Parathyroid adenoma (tissue), 2 donors: Measurements from ENCODE around the gene GPC3.

ENCODE experiments used
- H2AFZ ChIP-seq: fragments of 300-600 bp; sonication (generic); one replicate; pipeline ENCODE4 v1.7.0; 2017; ENCODE audit warnings: antibody characterized with exemption, mild to moderate bottlenecking
- H3K27ac ChIP-seq: fragments of 300-600 bp; sonication (generic); one replicate; pipeline ENCODE4 v1.7.0; 2017
- H3K27me3 ChIP-seq: fragments of 300-600 bp; sonication (generic); one replicate; pipeline ENCODE4 v1.7.0; 2017; ENCODE audit warnings: low read length; ENCODE audit not compliant: control insufficient read depth, insufficient read depth
- H3K36me3 ChIP-seq: fragments of 300-600 bp; sonication (generic); one replicate; pipeline ENCODE4 v1.7.0; 2017; ENCODE audit warnings: low read length; ENCODE audit not compliant: control insufficient read depth, insufficient read depth
- H3K4me1 ChIP-seq: fragments of 300-600 bp; sonication (generic); one replicate; pipeline ENCODE4 v1.7.0; 2017; ENCODE audit warnings: control low read depth
- H3K4me2 ChIP-seq: fragments of 300-600 bp; sonication (generic); one replicate; pipeline ENCODE4 v1.7.0; 2017; ENCODE audit warnings: low read length
- H3K4me3 ChIP-seq: fragments of 300-600 bp; sonication (generic); one replicate; pipeline ENCODE4 v1.7.0; 2017; ENCODE audit warnings: low read depth, low read length
- H3K79me2 ChIP-seq: fragments of 300-600 bp; sonication (generic); one replicate; pipeline ENCODE4 v1.7.0; 2017; ENCODE audit warnings: control low read depth
- H3K9ac ChIP-seq: fragments of 300-600 bp; sonication (generic); one replicate; pipeline ENCODE4 v1.7.0; 2017; ENCODE audit warnings: mild to moderate bottlenecking
- H3K9me3 ChIP-seq: fragments of 300-600 bp; sonication (generic); one replicate; pipeline ENCODE4 v1.7.0; 2017; ENCODE audit warnings: low read length; ENCODE audit not compliant: control insufficient read depth
- TF ChIP-seq, protein P1 (sequence below): fragments of 300-600 bp; sonication (generic); IDR thresholded peaks from one replicate; pipeline ENCODE4 v1.7.0; 2017; ENCODE audit warnings: antibody characterized with exemption, mild to moderate bottlenecking
- donor health status: primary hyperparathyroidism.

GPC3 gene

DNA sequence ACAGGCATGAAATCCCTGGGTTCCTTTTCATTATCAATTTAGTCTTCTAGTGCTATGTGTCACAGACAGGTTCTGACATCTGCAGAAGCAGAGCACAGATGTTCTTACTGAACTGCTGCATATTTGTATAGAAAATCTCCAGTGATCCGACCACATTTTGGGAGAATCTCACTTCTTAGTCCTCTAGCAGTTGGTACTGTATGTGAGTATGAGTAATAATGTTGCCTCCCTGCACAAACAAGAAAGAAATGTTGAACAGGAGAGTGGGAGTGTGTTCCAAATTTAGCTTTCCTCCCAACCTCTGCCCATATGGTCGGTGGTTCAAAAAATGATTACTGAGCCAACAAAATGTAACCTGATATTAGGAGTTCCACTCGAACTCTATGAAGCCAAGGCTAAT lies 404.8 kb downstream of the GPC3 start:
- Histone ChIP-seq H3K27me3 (no peaks in the 10 kb centered on the region), H3K4me3 (no peak overlapping the region), H3K9ac (no peak overlapping the region), H3K4me1 (no peaks in the 10 kb centered on the region), H3K4me2 (no peak overlapping the region), H3K9me3 (no peaks in the 10 kb centered on the region), H3K36me3 (no peaks in the 10 kb centered on the region), H3K27ac (no peak overlapping the region), H2AFZ (no peak overlapping the region), H3K79me2 (no peaks in the 10 kb centered on the region)
- TF ChIP-seq, protein P1, sequence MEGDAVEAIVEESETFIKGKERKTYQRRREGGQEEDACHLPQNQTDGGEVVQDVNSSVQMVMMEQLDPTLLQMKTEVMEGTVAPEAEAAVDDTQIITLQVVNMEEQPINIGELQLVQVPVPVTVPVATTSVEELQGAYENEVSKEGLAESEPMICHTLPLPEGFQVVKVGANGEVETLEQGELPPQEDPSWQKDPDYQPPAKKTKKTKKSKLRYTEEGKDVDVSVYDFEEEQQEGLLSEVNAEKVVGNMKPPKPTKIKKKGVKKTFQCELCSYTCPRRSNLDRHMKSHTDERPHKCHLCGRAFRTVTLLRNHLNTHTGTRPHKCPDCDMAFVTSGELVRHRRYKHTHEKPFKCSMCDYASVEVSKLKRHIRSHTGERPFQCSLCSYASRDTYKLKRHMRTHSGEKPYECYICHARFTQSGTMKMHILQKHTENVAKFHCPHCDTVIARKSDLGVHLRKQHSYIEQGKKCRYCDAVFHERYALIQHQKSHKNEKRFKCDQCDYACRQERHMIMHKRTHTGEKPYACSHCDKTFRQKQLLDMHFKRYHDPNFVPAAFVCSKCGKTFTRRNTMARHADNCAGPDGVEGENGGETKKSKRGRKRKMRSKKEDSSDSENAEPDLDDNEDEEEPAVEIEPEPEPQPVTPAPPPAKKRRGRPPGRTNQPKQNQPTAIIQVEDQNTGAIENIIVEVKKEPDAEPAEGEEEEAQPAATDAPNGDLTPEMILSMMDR: no peak

DNA sequence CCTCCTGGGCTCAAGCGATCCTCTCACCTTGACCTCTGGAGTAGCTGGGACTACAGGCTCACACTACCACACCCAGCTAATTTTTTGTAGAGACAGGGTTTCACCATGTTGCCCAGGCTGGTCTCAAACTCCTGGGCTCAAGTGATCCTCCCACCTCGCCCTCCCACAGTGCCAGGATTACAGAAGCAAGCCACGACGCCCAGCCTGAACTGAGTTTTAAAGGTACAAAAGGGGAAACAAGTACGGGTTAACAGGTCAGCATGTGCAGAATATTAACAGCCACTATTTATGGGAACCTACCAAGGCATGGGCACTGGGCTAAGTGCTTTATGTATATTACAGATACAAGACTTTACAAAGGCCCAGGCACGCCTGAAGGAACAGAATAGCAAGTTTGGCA lies 405.8 kb downstream of the GPC3 start:
- H3K9me3 ChIP-seq: no peaks in the 10 kb centered on the region
- no peak overlapping the region for H3K27ac ChIP-seq
- TF ChIP-seq, protein P1: no peak
- no peaks in the 10 kb centered on the region for H3K4me1 ChIP-seq
- no peak overlapping the region for H3K9ac ChIP-seq
- H3K4me3 ChIP-seq: no peak overlapping the region
- no peak overlapping the region for H2AFZ ChIP-seq
- H3K36me3 ChIP-seq: no peaks in the 10 kb centered on the region
- H3K4me2 ChIP-seq: no peak overlapping the region
- no peaks in the 10 kb centered on the region for H3K27me3 ChIP-seq
- no peaks in the 10 kb centered on the region for H3K79me2 ChIP-seq

DNA sequence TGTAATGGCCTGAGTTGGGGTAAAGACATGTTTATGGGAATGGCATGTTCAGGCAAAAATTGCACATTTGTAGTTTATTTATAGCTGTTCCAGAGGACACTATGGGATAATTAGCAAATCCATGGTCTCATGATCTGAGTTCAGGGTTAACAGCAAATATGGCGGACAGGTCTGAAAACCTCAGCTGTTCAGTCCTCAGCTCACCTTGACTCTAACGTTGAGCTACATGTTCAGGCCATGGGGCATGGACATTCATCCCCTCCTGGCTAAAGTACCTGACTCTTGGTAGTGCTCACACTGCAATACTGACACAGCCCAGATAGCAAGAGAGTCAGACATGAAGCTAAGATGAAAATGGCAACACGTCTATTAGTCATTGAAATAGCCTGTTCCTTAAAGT lies 408.5 kb downstream of the GPC3 start:
- Histone ChIP-seq H3K4me2 (no peak overlapping the region), H3K9ac (no peak overlapping the region), H3K27me3 (no peaks in the 10 kb centered on the region)

DNA sequence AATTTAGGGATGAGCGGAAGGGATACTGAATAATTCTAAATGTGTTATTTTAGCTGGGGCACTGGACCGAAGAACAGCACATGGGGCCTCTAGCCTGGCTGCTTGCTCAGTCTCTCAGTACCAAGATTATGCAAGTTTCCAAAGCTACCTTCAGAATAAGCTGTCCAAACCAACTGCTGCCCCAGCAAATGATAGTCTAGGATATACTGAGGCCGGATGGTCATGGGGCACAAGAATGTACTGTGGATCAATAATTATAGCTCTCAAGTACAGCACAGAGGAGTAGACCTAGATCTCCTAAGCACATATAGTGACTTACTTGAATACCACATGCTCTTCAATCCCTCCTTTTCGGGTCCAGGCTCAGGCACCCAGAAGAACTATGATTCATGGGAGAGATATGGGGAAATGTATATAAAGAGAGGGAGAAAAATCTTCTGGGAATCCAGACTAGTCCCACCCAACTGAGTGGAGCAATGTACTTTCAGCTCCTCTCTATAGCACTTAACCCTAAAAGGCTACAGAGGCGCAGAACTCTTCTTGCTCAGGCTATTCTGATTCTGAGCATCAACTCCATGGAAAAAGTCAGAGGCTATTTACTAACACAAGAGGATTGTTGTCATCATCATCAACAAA lies 409.8 kb downstream of the GPC3 start:
- H3K79me2 ChIP-seq: no peaks in the 10 kb centered on the region
- TF ChIP-seq, protein P1: no peak
- no peaks in the 10 kb centered on the region for H3K4me1 ChIP-seq
- no peak overlapping the region for H3K4me3 ChIP-seq
- H3K27ac ChIP-seq: no peak overlapping the region
- H3K27me3 ChIP-seq: no peaks in the 10 kb centered on the region
- H3K9ac ChIP-seq: no peak overlapping the region
- H3K9me3 ChIP-seq: no peaks in the 10 kb centered on the region
- H3K36me3 ChIP-seq: no peaks in the 10 kb centered on the region
- no peak overlapping the region for H2AFZ ChIP-seq
- H3K4me2 ChIP-seq: no peak overlapping the region

More for the DNA sequence above, 408.5 kb downstream of the GPC3 start:
- H2AFZ ChIP-seq: no peak overlapping the region
- TF ChIP-seq, protein P1: no peak
- H3K4me1 ChIP-seq: no peaks in the 10 kb centered on the region
- H3K36me3 ChIP-seq: no peaks in the 10 kb centered on the region
- no peak overlapping the region for H3K27ac ChIP-seq
- H3K9me3 ChIP-seq: no peaks in the 10 kb centered on the region
- no peak overlapping the region for H3K4me3 ChIP-seq
- no peaks in the 10 kb centered on the region for H3K79me2 ChIP-seq

DNA sequence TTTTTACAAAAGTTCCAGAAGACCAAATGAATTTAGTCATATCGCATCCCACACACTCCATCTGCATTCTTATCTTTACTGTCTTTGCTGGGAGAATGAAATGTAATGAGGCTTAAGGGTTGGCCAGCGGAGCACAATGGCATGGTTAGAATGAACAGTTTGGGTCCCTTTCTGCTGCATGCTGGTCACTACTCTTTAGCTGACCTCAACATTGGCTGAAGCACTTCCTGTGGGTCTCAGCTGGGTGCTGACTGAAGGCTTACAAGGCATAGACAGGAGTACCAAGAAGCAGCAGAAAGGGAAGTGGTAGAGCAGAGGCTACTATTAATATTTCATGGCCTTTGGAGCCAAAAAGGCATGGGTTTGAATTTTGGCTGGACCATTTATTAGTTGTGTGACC lies 410.7 kb downstream of the GPC3 start:
- Histone ChIP-seq H3K27ac (no peak overlapping the region), H3K36me3 (no peaks in the 10 kb centered on the region), H2AFZ (no peak overlapping the region), H3K79me2 (no peaks in the 10 kb centered on the region), H3K4me1 (no peaks in the 10 kb centered on the region), H3K4me3 (no peak overlapping the region), H3K9me3 (no peaks in the 10 kb centered on the region), H3K4me2 (no peak overlapping the region), H3K9ac (no peak overlapping the region), H3K27me3 (no peaks in the 10 kb centered on the region)
- TF ChIP-seq, protein P1: no peak
